Neural crest cell (in vitro differentiated cells): Measurements from ENCODE around the gene PTEN. TPM values are rescaled to one million over a fixed set of nuclear protein-coding genes. Genes with fewer than 3 reads are reported as not detected.
"Not testable (repeated sequence)": the region's sequence is repeated elsewhere in the genome, so short reads cannot be mapped to it uniquely, and the experiment has no call there.

Experiments
- DNase-seq: peaks from one replicate; pipeline ENCODE4 v3.0.0; 2021; ENCODE audit warnings: low read depth, mixed read lengths, low spot score
- H3K27ac Mint-ChIP-seq: one replicate; pipeline ENCODE4 v1.8.0; 2021; ENCODE audit warnings: mild to moderate bottlenecking, mixed read lengths; ENCODE audit not compliant: unreplicated experiment
- H3K27me3 Mint-ChIP-seq: 2 replicates; pipeline ENCODE4 v1.8.0; 2021; ENCODE audit warnings: low read depth, mild to moderate bottlenecking, mixed read lengths
- H3K36me3 Mint-ChIP-seq: 2 replicates; pipeline ENCODE4 v1.8.0; 2021; ENCODE audit warnings: low read depth, mild to moderate bottlenecking, mixed read lengths
- H3K4me1 Mint-ChIP-seq: 2 replicates; pipeline ENCODE4 v1.8.0; 2021; ENCODE audit warnings: mixed read lengths
- H3K4me3 Mint-ChIP-seq: one replicate; pipeline ENCODE4 v1.8.0; 2021; ENCODE audit warnings: mild to moderate bottlenecking, mixed read lengths
- H3K9me3 Mint-ChIP-seq: 2 replicates; pipeline ENCODE4 v1.8.0; 2021; ENCODE audit warnings: mixed read lengths
- CTCF ChIP-seq: fragments of 200-600 bp; sonication (generic); conservative IDR thresholded peaks from 2 replicates; pipeline ENCODE4 v1.5.0; 2021; ENCODE audit warnings: antibody characterized with exemption, mild to moderate bottlenecking
- total RNA-seq: library from RNA; stranded (reverse); gene quantifications from 2 replicates; pipeline ENCODE4 v1.2.1, GENCODE V29; 2021

Gene PTEN
- total RNA-seq, 1 donor from 2014 or later: 52.5 TPM

- peaks cover 4% of the 10 kb centered on the region for H3K4me1 Mint-ChIP-seq
- peaks cover 4% of the 10 kb centered on the region for H3K9me3 Mint-ChIP-seq
- no peak overlapping the region for H3K27ac Mint-ChIP-seq
- no peak overlapping the region for H3K4me3 Mint-ChIP-seq
- no peak for DNase-seq
- no peak for TF ChIP-seq CTCF
- peaks cover 27% of the 10 kb centered on the region for H3K36me3 Mint-ChIP-seq
- H3K27me3 Mint-ChIP-seq: no peaks in the 10 kb centered on the region
Measured at GRCh38 chr10:87880336-87880735, 16.9 kb downstream of the PTEN start.

GRCh38 chr10:87881373-87882059, 18.1 kb downstream of the PTEN start:
- not testable (repeated sequence) for H3K4me3 Mint-ChIP-seq, DNase-seq, H3K27me3 Mint-ChIP-seq, H3K9me3 Mint-ChIP-seq, H3K27ac Mint-ChIP-seq, H3K4me1 Mint-ChIP-seq
- H3K36me3 Mint-ChIP-seq: peaks cover 37% of the 10 kb centered on the region

- no peak for DNase-seq
- peaks cover 13% of the 10 kb centered on the region for H3K9me3 Mint-ChIP-seq
- no peaks in the 10 kb centered on the region for H3K4me1 Mint-ChIP-seq
- no peak overlapping the region for H3K27ac Mint-ChIP-seq
- peaks cover 49% of the 10 kb centered on the region for H3K36me3 Mint-ChIP-seq
- TF ChIP-seq CTCF: no peak
- no peaks in the 10 kb centered on the region for H3K27me3 Mint-ChIP-seq
- H3K4me3 Mint-ChIP-seq: no peak overlapping the region
Measured at GRCh38 chr10:87882555-87883294, 19.3 kb downstream of the PTEN start.

- Mint-ChIP-seq H3K9me3 (peaks cover 13% of the 10 kb centered on the region), H3K27ac (no peak overlapping the region), H3K4me3 (no peak overlapping the region), H3K36me3 (peaks cover 38% of the 10 kb centered on the region), H3K27me3 (no peaks in the 10 kb centered on the region), H3K4me1 (no peaks in the 10 kb centered on the region)
- no peak for DNase-seq
- no peak for TF ChIP-seq CTCF
Measured at GRCh38 chr10:87886635-87887034, 23.2 kb downstream of the PTEN start.

- Mint-ChIP-seq H3K4me1 (no peaks in the 10 kb centered on the region), H3K9me3 (peaks cover 10% of the 10 kb centered on the region), H3K36me3 (peaks cover 32% of the 10 kb centered on the region), H3K27ac (no peak overlapping the region), H3K4me3 (no peak overlapping the region), H3K27me3 (no peaks in the 10 kb centered on the region)
- no peak for DNase-seq
- TF ChIP-seq CTCF: no peak
Measured at GRCh38 chr10:87887146-87887545, 23.7 kb downstream of the PTEN start.
